ENCODE measurements around the gene LRRC3. TPM values are rescaled to one million over a fixed set of nuclear protein-coding genes. Genes with fewer than 3 reads are reported as not detected.

Gene LRRC3
- total and polyA plus RNA-seq, 2 of the 8 experiments (the other 6 are each of a cell fraction or from before 2014, with no cell fraction given), result 3.1 to 5.4 TPM

DNA sequence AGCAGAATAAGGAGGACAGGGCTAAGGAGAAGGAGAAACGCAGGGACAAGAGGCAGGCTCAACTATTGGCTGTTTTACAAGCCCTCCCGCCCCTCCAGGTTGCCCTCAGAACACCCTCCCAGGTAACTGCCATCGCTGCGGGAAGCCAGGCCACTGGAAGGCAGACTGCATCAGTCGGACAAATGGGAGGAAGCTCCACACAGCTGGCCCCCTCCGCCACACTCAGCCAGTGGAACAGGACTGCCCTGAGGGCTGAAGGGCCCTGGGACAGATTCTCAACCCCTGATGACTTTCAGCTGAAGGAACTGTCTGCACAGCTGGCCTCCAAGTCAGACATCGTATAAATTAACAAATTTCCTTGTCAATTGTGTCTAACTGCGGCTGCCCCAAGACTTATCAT lies 21.8 kb downstream of the LRRC3 start (continued):
- TF ChIP-seq, protein P1, sequence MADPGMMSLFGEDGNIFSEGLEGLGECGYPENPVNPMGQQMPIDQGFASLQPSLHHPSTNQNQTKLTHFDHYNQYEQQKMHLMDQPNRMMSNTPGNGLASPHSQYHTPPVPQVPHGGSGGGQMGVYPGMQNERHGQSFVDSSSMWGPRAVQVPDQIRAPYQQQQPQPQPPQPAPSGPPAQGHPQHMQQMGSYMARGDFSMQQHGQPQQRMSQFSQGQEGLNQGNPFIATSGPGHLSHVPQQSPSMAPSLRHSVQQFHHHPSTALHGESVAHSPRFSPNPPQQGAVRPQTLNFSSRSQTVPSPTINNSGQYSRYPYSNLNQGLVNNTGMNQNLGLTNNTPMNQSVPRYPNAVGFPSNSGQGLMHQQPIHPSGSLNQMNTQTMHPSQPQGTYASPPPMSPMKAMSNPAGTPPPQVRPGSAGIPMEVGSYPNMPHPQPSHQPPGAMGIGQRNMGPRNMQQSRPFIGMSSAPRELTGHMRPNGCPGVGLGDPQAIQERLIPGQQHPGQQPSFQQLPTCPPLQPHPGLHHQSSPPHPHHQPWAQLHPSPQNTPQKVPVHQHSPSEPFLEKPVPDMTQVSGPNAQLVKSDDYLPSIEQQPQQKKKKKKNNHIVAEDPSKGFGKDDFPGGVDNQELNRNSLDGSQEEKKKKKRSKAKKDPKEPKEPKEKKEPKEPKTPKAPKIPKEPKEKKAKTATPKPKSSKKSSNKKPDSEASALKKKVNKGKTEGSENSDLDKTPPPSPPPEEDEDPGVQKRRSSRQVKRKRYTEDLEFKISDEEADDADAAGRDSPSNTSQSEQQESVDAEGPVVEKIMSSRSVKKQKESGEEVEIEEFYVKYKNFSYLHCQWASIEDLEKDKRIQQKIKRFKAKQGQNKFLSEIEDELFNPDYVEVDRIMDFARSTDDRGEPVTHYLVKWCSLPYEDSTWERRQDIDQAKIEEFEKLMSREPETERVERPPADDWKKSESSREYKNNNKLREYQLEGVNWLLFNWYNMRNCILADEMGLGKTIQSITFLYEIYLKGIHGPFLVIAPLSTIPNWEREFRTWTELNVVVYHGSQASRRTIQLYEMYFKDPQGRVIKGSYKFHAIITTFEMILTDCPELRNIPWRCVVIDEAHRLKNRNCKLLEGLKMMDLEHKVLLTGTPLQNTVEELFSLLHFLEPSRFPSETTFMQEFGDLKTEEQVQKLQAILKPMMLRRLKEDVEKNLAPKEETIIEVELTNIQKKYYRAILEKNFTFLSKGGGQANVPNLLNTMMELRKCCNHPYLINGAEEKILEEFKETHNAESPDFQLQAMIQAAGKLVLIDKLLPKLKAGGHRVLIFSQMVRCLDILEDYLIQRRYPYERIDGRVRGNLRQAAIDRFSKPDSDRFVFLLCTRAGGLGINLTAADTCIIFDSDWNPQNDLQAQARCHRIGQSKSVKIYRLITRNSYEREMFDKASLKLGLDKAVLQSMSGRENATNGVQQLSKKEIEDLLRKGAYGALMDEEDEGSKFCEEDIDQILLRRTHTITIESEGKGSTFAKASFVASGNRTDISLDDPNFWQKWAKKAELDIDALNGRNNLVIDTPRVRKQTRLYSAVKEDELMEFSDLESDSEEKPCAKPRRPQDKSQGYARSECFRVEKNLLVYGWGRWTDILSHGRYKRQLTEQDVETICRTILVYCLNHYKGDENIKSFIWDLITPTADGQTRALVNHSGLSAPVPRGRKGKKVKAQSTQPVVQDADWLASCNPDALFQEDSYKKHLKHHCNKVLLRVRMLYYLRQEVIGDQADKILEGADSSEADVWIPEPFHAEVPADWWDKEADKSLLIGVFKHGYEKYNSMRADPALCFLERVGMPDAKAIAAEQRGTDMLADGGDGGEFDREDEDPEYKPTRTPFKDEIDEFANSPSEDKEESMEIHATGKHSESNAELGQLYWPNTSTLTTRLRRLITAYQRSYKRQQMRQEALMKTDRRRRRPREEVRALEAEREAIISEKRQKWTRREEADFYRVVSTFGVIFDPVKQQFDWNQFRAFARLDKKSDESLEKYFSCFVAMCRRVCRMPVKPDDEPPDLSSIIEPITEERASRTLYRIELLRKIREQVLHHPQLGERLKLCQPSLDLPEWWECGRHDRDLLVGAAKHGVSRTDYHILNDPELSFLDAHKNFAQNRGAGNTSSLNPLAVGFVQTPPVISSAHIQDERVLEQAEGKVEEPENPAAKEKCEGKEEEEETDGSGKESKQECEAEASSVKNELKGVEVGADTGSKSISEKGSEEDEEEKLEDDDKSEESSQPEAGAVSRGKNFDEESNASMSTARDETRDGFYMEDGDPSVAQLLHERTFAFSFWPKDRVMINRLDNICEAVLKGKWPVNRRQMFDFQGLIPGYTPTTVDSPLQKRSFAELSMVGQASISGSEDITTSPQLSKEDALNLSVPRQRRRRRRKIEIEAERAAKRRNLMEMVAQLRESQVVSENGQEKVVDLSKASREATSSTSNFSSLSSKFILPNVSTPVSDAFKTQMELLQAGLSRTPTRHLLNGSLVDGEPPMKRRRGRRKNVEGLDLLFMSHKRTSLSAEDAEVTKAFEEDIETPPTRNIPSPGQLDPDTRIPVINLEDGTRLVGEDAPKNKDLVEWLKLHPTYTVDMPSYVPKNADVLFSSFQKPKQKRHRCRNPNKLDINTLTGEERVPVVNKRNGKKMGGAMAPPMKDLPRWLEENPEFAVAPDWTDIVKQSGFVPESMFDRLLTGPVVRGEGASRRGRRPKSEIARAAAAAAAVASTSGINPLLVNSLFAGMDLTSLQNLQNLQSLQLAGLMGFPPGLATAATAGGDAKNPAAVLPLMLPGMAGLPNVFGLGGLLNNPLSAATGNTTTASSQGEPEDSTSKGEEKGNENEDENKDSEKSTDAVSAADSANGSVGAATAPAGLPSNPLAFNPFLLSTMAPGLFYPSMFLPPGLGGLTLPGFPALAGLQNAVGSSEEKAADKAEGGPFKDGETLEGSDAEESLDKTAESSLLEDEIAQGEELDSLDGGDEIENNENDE (IDR thresholded peaks at IDR 0.05; ENCODE audit: insufficient replicate concordance, low read length), result no peak
- TF ChIP-seq SP2 (IDR thresholded peaks at IDR 0.05; ENCODE audit: low read length) (no peak), CBX8 (IDR thresholded peaks at IDR 0.05; ENCODE audit: borderline replicate concordance, low read depth, low read length) (no peak), POLR2AphosphoS5 (IDR thresholded peaks at IDR 0.05; ENCODE audit: low read depth, low read length) (no peak), SAP30 (IDR thresholded peaks at IDR 0.05; ENCODE audit: insufficient read depth, insufficient replicate concordance, low read length) (no peak), BCL11A (IDR thresholded peaks at IDR 0.05; ENCODE audit: low read depth in 2 of 2, low read length in 2 of 2) (no peak), E2F6 (IDR thresholded peaks at IDR 0.05) (no peak), SRF (IDR thresholded peaks at IDR 0.05; ENCODE audit: low read depth, low read length) (no peak)
- TF ChIP-seq, protein P2, sequence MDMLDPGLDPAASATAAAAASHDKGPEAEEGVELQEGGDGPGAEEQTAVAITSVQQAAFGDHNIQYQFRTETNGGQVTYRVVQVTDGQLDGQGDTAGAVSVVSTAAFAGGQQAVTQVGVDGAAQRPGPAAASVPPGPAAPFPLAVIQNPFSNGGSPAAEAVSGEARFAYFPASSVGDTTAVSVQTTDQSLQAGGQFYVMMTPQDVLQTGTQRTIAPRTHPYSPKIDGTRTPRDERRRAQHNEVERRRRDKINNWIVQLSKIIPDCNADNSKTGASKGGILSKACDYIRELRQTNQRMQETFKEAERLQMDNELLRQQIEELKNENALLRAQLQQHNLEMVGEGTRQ (IDR thresholded peaks at IDR 0.05; ENCODE audit: low read length), result no peak

Measured in H1 (cell line).